Progenitor cell of endocrine pancreas (in vitro differentiated cells): Measurements from ENCODE around the gene HECTD4. TPM values are rescaled to one million over a fixed set of nuclear protein-coding genes. Genes with fewer than 3 reads are reported as not detected.

ENCODE experiments used
- DNase-seq: peaks from one replicate; pipeline ENCODE4 v3.0.0; 2021; ENCODE audit warnings: low spot score; ENCODE audit not compliant: unreplicated experiment
- H3K27ac Mint-ChIP-seq: 2 replicates; pipeline ENCODE4 v1.8.0; 2021; ENCODE audit warnings: mild to moderate bottlenecking, moderate library complexity, mixed read lengths
- H3K27me3 Mint-ChIP-seq: 2 replicates; pipeline ENCODE4 v1.8.0; 2021; ENCODE audit warnings: mixed read lengths
- H3K36me3 Mint-ChIP-seq: 2 replicates; pipeline ENCODE4 v1.8.0; 2022; ENCODE audit warnings: mixed read lengths; ENCODE audit not compliant: insufficient read depth
- H3K4me1 Mint-ChIP-seq: 2 replicates; pipeline ENCODE4 v1.8.0; 2021; ENCODE audit warnings: low read depth, mixed read lengths
- H3K4me3 Mint-ChIP-seq: 2 replicates; pipeline ENCODE4 v1.8.0; 2021; ENCODE audit warnings: low read depth, mild to moderate bottlenecking, moderate library complexity, mixed read lengths
- H3K9me3 Mint-ChIP-seq: 2 replicates; pipeline ENCODE4 v1.8.0; 2021; ENCODE audit warnings: low read depth, mixed read lengths
- total RNA-seq: library from RNA; stranded (reverse); gene quantifications from 2 replicates; pipeline ENCODE4 v1.2.1, GENCODE V29; 2021
- TF ChIP-seq, protein P1 (sequence below): fragments of 200-600 bp; sonication (generic); IDR thresholded peaks from one replicate; pipeline ENCODE4 v1.5.0; 2021; ENCODE audit warnings: antibody characterized with exemption, mild to moderate bottlenecking; ENCODE audit not compliant: unreplicated experiment

HECTD4 gene
- total RNA-seq, 1 donor from 2014 or later = 86.7 TPM

GRCh38 chr12:112288638-112289037, 93.6 kb downstream of the HECTD4 start:
- Mint-ChIP-seq H3K36me3 (peaks cover 17% of the 10 kb centered on the region), H3K9me3 (no peaks in the 10 kb centered on the region), H3K4me1 (no peaks in the 10 kb centered on the region), H3K27me3 (no peaks in the 10 kb centered on the region), H3K4me3 (no peak overlapping the region), H3K27ac (no peak overlapping the region)
- DNase-seq = no peak
- TF ChIP-seq, protein P1, sequence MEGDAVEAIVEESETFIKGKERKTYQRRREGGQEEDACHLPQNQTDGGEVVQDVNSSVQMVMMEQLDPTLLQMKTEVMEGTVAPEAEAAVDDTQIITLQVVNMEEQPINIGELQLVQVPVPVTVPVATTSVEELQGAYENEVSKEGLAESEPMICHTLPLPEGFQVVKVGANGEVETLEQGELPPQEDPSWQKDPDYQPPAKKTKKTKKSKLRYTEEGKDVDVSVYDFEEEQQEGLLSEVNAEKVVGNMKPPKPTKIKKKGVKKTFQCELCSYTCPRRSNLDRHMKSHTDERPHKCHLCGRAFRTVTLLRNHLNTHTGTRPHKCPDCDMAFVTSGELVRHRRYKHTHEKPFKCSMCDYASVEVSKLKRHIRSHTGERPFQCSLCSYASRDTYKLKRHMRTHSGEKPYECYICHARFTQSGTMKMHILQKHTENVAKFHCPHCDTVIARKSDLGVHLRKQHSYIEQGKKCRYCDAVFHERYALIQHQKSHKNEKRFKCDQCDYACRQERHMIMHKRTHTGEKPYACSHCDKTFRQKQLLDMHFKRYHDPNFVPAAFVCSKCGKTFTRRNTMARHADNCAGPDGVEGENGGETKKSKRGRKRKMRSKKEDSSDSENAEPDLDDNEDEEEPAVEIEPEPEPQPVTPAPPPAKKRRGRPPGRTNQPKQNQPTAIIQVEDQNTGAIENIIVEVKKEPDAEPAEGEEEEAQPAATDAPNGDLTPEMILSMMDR = no peak

- no peaks in the 10 kb centered on the region for H3K4me1 Mint-ChIP-seq
- H3K36me3 Mint-ChIP-seq = peaks cover 11% of the 10 kb centered on the region
- no peaks in the 10 kb centered on the region for H3K27me3 Mint-ChIP-seq
- DNase-seq = no peak
- TF ChIP-seq, protein P1 = no peak
- no peak overlapping the region for H3K27ac Mint-ChIP-seq
- no peaks in the 10 kb centered on the region for H3K9me3 Mint-ChIP-seq
- H3K4me3 Mint-ChIP-seq = no peak overlapping the region
Measured at GRCh38 chr12:112285600-112286401, 96.4 kb downstream of the HECTD4 start.

GRCh38 chr12:112283546-112283945, 98.7 kb downstream of the HECTD4 start:
- Mint-ChIP-seq H3K36me3 (peaks cover 4% of the 10 kb centered on the region), H3K4me1 (no peaks in the 10 kb centered on the region), H3K27me3 (no peaks in the 10 kb centered on the region), H3K4me3 (no peak overlapping the region), H3K27ac (no peak overlapping the region), H3K9me3 (no peaks in the 10 kb centered on the region)
- TF ChIP-seq, protein P1 = no peak
- no peak for DNase-seq

DNA sequence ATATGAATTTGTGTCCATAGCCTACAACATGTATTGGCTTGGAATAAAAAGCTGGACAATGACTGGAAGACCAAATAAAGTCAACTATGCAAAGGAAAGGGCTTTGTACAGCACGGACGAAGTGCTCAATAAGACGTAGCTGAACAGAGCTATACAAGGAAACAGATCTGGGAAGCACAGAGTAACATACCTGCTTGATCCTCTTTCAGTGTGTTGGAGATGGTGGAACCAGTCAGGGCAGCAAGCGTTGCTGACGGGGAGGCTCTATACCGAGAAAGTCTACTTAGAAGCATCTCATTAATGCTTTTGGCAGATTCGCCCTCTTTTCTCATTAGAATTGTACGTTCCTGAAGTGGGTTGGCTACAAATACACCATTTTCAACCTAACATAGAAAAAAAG, 99.3 kb downstream of the HECTD4 start:
- no peak for DNase-seq

DNA sequence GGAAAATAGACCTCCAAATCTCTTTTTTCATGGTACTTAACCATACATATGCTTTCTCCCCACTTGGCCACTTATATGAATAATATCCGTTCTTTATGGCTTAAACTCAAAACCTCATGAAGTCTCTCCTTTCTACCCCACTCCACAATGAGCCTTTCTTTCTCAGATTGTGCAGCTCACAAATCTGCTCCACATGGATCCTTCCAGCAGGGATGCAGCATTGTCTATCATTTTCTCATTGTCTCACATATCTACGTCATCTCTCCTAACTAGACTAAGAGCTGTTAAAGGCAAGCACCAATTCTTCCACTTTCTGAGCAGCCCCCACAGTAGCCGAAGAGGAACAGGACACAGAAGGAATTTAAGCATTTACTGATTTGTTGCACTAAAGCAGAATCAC, 106.4 kb downstream of the HECTD4 start:
- H3K27ac Mint-ChIP-seq = no peak overlapping the region
- H3K9me3 Mint-ChIP-seq = no peaks in the 10 kb centered on the region
- TF ChIP-seq, protein P1 = no peak
- no peaks in the 10 kb centered on the region for H3K27me3 Mint-ChIP-seq
- no peaks in the 10 kb centered on the region for H3K4me1 Mint-ChIP-seq
- no peak for DNase-seq
- no peak overlapping the region for H3K4me3 Mint-ChIP-seq
- peaks cover 15% of the 10 kb centered on the region for H3K36me3 Mint-ChIP-seq

More for the DNA sequence above, 99.3 kb downstream of the HECTD4 start:
- Mint-ChIP-seq H3K9me3 (no peaks in the 10 kb centered on the region), H3K36me3 (peaks cover 4% of the 10 kb centered on the region), H3K4me3 (no peak overlapping the region), H3K27ac (no peak overlapping the region), H3K4me1 (no peaks in the 10 kb centered on the region), H3K27me3 (no peaks in the 10 kb centered on the region)
- TF ChIP-seq, protein P1 = no peak
